GM21526 (cell line): ENCODE measurements around the gene CNDP2.
"Not testable (repeated sequence)": the region's sequence is repeated elsewhere in the genome, so short reads cannot be mapped to it uniquely, and the experiment has no call there.

ENCODE experiments used
- ATAC-seq: cut with Tn5 transposase; IDR thresholded peaks from one replicate; pipeline ENCODE4 v1.9.1; 2021; ENCODE audit warnings: moderate library complexity; ENCODE audit not compliant: unreplicated experiment, low FRiP score

CNDP2 gene

DNA sequence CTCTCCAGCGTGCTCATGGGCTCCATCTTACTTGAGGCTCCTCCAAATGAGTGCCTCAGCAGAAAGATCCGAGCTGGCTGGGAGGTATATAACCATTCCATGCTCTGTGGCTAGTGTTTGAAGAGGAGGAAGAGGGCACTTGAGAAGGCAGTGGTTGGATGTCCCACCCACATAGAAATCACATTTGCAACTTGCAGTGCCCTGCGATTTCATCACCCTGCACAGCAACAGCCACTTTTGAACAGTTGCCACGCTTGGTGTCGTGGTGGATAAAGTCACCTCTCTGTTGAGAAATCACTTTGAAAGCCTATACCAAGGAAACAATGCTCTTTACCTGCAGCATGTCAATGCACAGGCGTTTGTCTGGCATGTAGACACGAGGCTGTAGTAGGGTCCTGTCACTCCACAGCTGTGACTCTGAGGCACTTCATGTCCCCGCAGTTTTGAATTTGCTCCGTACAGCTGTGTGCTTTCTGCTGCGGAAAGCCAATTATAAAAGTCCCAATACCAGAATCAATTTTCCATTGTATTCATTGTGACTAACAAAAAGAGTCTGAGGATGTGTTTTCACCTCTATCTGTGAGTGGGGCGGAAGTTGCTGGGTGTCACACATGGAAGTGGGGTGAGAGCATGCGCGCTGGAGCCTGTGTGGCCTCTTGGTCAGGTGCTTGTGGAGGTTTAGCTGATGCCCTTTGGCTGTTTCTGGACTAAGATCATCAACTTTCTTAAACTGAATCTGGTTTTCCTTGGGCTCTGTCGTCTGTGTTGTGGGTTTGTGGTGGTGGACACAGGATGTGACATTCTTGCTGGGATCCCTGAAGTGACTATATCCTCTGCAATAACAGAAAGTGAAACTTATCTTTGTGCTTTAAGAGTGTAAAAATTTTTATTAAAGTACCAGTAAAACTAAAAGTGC, 2.8 kb downstream of the CNDP2 start:
- ATAC-seq: peak; percentile 42

DNA sequence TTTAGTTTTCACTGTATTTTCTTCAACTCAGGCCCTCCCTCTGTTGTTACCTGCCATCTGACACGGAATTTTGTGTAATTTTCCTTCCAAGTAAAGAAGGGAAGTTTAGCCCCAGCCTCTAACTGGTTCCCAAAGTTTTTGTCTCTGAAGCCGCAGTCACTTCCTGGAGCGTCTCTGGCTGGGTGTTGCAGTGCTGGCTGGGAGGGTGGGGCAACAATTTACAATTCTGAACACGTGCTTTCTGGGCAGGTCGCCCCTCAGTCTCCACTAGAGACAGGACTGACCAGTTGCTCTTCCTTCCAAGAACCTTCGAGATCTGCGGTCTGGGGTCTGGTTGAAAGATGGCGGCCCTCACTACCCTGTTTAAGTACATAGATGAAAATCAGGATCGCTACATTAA, 3.5 kb downstream of the CNDP2 start:
- peak; percentile 37 for ATAC-seq

DNA sequence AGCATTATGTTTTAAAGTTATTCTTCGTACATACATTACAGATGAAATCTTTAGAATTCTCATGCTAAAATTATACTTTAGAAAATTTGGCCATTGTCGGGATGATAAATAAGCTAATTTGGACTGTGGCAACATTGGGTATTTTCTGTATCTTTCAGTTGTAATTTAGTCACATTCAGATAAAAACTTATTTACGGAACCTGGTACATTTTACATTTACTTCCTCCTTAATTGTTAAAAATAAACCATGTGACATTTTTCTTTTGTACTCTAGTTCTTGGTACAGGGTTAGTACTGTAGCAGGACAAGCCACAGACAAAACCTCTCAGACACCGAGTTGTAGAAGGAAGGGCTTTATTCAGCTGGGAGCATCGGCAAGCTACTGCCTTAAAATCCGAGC, 4.2 kb downstream of the CNDP2 start:
- no peak for ATAC-seq

DNA sequence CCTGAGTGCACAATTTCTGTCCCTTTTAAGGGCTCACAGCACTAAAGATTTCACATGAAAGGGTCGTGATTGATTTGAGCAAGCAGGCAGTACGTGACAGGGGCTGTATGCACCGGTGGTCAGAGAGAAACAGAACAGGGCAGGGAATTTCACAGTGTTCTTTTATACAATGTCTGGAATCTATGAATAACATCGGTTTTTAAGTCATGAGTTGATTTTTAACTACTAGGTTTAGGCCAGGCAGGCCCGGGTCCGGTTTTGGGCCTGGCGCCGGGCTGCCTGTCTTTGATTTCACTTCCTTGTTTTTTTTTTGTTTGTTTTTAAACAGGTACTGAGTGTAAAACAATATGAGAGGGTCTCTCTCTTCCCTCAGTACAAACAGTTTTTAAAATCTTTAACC, 4.6 kb downstream of the CNDP2 start:
- ATAC-seq: not testable (repeated sequence)

- no peak for ATAC-seq
Measured at GRCh38 chr18:74501386-74501785, 5.2 kb downstream of the CNDP2 start.

DNA sequence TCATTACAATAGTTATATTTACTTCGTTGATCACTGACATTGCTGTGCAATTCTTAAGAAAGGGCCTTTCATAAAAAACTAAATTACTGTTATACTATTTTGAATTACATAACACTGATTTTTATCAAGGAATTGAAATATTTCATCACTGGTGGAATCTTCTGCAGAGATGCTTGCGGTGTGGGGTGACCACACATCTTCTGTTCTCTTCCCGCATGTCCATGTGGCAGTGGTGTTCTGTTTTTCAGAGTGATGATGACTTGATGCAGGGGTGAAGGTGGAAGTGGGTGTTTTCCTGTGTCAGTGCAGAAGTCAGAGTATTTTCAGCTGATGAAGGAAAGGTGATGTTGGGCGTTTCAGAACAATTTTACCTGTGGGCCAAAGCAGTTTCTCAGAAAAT, 7.0 kb downstream of the CNDP2 start:
- no peak for ATAC-seq

GRCh38 chr18:74505776-74506175, 9.6 kb downstream of the CNDP2 start:
- no peak for ATAC-seq

- ATAC-seq: no peak
Measured at GRCh38 chr18:74506448-74507084, 10.4 kb downstream of the CNDP2 start.

DNA sequence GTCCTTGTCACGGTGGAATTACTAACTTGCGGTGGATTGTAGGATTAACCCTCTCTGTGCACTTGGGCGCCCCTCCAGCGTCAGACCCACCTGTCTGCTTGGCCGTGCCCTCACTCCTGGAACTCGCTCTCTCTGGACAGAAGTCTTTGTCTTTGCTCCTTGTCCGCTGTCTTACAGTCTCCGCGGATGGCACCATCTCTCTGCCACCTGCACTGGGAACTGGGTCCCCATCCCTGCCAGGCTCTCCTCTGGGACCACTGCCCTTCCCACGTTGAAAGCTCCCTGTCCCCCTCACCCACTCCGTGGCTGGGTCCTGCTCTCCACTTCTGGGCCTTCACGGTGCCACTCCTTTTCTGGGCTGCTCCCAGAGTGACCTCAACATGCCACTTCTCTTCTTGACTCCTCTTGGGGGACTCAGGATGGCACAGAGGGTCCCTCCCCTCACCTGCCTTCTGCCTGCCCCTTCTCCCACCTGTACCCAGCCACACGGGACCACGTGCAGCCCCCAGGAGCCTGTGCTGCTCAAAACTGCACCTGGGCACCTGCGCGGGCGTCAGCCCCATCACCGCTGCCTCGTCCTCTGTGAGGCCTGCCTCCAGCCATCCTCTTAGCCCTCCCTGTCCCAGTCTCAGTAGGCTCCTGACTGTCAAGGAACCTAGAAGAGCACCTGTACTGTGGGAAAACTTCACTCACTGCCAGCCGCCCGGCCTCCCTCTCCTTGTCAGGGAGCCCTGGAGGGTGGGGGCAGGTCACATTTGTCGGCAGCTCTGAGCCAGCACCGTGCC, 11.1 kb downstream of the CNDP2 start:
- ATAC-seq: no peak

- ATAC-seq: no peak
Measured at GRCh38 chr18:74507927-74508326, 11.8 kb downstream of the CNDP2 start.

GRCh38 chr18:74508366-74508765, 12.2 kb downstream of the CNDP2 start:
- no peak for ATAC-seq

- no peak for ATAC-seq
Measured at GRCh38 chr18:74508821-74509225, 12.7 kb downstream of the CNDP2 start.

DNA sequence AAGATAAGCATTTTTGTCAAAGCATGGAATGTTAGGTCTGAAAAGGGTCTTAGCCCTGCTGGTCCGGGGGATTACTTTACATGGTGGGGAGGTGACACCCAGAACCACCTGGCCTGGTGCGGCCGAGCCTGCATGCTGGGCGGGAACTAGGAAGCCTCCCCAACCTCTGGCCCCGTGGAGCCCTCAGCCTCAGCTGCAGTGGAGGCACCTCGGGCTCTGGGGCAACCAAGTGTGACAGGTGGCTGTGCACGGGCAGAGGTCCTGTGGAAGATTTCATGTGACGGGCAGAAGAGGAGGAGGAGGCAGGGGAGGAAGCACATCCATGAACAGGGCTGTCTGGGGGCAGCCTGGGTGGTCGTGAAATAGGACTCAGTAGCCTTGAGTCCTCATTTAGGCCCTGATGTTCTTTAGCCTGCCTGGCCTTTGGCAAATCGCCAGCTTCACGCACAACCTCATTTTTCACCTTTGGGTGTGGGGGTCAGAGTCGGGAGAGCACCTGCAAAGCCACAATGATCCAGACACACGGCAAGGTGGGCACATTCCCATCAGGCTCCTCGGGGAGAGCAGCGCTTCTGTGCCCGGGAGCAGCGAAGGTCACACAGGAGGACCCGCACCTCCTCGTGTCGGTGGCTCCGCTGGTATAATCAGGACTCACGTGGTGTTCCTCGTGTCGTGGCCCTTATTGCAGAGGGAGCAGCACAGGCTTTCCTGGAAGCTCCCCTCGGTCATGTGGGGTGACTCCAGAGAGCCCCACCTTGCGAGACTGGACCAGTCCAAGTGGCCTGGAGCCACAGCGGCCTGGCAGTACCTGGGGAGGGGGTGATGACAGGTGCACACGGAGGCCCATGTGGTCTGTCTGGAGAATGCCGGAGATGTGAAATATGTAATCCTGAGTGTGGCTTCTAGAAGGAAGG, 13.9 kb downstream of the CNDP2 start:
- no peak for ATAC-seq

GRCh38 chr18:74510770-74511095, 14.6 kb downstream of the CNDP2 start:
- no peak for ATAC-seq

GRCh38 chr18:74511823-74512222, 15.7 kb downstream of the CNDP2 start:
- ATAC-seq: no peak

- no peak for ATAC-seq
Measured at GRCh38 chr18:74512321-74513053, 16.3 kb downstream of the CNDP2 start.

- no peak for ATAC-seq
Measured at GRCh38 chr18:74513149-74513882, 17.2 kb downstream of the CNDP2 start.

GRCh38 chr18:74513883-74514205, 17.7 kb downstream of the CNDP2 start:
- no peak for ATAC-seq

DNA sequence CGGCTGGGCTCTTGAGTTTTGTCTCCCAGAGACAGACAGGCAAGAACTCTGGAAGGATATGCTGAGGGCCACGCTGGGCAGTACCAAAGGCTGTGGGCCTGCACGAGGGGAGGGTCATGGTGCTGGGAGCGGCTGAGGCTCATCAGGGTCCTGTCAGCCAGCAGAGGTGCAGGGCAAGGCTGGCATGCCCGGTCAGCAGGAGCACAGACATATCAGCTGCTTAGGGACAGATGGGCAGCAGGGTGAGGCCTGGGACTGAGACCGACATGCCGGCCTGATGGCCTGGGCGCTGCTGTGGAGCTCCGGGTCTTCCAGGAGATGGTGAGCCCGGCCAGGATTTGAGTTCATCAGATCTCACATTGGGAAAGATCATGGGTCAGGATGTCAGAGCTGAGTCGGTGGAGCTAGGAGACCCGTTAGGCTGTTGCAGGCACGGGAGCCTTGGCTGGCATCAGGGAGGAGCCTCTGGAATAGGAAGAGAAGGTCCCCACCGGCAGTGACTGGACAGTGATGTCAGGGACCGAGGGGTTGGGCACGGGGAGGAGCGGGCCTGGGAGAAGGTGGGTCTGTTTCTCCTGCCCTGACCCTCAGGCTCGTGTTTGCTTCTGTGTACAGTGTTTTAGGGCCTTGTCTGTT, 18.8 kb downstream of the CNDP2 start:
- ATAC-seq: no peak
